HG02870 (cell line): ENCODE measurements around the gene ABHD5.

Experiments used
- ATAC-seq: cut with Tn5 transposase; IDR thresholded peaks from one replicate; pipeline ENCODE4 v1.9.1; 2021; ENCODE audit warnings: mild to moderate bottlenecking, moderate library complexity; ENCODE audit not compliant: unreplicated experiment

Gene ABHD5

DNA sequence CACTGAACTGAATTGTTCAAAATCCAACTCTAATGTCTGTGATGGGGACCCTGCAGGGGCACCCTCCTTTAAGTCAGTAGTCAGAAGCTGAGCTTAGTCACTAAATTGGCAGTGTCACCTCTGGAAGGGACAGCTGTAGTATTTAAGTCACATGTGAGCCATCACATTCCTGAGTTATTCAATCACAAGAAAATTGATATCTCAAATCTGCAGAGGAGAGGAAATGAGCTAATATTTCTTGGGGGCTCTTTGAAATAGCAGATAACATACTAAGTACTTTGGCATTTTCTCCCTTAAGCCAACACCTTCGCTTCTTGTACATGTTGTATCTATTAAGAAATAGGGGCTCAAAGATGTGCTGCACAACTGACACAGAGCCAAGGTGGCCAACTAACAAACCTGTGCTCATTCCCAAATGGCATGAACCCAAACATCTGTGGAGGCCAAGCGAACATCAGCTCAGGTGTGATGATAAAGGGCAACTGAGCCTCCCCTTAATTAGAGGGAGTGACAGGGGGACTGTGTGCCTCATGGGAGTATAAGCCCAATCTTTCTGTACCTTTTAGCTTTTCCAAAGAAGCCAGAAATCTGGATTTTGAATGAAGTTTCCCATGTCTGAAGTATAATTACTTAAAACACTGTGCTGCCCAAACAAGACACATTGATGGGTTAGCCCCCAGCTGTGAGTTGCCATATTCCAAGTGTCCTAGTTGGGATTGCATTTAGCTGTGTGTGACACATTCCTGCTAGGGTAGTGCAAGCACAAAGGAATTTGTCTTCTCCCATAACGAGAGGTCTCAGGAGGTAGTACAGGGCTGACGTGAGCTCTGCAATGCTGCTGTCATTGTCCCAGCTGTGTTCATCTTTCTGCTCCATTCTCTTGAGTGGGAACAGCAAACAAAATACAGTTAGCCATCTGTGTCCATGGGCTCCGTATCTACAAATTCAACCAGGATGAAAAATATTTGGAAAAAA lies 63.3 kb downstream of the ABHD5 start:
- ATAC-seq = no peak

DNA sequence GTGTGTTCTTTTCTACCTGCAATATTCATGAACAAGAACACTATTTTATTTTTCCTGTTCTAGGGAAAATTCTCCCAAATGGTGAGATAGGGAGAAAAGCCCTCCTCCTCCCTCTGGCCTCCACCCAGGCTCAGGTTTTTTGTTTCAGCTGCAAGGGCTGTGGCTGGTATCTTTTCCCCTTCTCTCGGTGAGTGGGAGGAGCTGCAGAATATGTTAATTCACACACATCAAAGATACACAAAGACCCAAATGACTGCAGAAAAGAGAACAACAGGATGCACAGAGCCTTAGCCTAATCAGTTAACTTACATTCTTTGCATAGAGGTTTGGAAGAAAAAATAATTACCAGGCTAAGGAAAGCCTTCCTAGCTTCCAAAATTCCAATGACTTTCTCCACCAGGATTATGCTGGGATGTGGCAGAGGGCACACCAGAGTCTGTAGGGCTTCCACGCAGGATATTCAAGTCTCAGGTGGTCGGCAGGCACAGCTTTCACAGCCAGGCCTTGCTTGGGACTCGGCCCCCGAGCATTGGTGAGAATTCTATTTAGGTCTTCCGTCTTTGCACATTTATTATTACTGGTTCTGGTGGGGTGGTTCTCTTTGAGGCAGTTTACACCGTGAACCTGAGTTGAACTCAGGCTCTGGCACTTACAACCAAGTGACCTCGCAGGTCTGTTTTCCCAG lies 64.9 kb downstream of the ABHD5 start:
- no peak for ATAC-seq

DNA sequence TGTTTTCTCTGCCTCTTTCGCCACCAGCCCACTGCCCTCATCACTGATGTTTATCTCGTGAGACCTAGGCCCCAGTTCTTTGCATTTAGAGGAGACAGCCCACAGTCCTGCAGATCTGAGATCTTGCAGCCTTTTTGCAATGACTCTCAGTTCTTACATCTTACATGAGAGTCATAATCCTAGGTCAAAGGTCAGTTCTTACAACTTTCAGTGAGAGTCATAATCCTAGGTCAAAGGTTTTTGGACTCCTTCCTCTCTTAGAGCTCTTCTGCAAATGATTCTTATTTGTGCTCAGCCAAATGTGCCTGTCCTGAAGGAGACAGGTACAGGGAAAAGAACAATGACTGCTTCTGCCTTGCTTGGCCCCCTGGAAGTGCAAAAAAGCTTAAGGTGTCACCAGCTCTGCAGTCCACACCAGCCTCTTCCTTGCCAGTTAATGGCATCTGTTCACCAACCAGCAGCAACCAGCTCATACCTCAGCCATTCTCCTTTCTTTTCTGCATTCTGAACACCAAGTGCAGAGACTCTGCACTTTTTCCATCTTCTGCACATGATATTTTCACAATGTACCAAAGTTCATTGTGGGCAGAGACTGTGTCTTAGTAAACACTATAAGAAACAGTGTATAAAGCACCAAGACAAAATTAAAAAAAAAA lies 67.1 kb downstream of the ABHD5 start:
- ATAC-seq = no peak

DNA sequence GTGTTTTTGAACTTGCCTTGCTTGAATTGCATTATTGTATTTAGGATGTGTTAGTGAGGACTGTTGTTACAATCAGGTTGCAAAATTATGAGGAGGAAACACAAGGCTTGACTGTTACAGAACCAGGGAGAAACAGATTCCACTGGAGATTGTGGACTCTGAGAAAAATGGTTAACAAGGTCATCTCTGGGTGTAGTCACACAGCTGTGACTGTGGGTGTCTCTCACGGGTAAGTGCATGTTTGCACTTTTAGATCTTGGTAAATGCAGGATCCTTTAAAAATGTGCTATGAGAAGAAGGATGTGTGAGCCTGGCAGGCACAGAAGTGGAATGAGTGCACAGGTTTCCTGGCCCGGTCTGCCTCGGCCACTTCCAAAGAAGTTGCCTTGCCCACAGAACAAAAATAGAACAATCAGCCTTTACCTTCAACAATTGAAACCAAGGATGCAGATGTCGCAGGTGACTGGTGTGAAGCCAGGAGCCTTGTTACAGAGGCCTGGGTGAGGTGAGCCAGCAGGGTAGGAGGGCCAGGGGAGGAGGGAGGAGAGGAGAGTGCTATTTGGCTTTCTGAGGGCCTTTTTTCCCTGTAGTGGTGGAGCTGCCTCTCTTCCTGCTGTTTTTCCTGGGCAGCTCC lies 68.0 kb downstream of the ABHD5 start:
- no peak for ATAC-seq

DNA sequence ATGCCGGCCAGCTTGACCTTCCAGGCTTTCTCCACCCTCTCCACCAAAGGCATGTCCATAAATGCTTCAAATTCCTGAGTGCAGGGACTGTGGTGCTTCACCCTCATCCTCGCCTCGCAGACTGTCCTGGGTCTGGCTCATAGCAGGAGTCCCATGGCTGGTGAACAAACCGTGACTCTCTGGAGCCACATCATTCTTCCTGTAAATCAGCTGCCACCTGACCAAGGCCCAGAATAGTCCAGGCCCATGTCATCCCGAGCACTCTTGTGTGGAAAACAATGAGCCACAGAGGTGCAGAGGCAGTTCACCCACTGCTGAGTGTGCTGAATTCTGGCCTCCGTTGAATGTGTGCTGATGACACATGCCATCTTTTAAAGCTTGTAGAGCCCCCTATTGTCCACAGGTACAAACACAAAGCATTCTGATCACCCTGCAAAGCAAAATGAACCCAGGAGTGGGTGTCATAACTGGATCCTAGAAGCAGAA lies 68.6 kb downstream of the ABHD5 start:
- ATAC-seq = no peak

DNA sequence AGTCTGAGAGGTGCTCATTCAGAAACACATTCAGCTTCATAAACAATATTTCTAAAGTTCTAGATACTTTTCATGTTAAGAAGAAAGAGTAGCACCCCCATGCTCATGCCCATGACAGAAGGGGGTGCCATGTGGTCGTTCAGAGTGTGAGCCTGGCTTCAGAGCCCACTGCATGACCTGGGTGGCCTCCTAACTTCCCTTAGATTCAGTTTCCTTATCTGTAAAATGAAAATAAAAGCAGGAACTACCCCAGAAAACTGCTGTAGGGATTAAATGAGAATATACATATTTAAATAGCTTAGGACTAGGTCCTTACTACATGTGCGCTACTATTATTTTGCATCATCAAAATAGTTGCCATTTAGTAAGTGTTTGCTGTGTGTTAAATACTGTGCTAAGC lies 69.2 kb downstream of the ABHD5 start:
- ATAC-seq = no peak

DNA sequence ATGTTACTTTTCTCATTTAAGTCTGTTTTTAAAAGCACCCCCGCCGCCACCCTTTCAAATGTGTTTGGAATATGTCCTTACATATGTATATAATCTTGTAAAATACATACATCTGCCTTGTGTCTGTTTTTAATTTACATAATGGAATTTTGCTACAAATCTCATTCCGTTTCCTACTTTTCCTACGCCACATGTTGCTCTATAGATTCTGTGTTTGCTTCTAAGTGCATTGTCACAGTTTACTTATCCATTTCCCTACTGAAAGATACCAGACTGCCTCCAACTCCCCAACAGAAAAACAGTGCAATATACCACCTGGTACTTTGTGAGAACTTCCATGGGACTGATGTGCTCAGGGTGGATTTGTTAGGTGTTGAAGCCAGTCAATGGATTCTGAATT lies 70.2 kb downstream of the ABHD5 start:
- ATAC-seq = no peak

DNA sequence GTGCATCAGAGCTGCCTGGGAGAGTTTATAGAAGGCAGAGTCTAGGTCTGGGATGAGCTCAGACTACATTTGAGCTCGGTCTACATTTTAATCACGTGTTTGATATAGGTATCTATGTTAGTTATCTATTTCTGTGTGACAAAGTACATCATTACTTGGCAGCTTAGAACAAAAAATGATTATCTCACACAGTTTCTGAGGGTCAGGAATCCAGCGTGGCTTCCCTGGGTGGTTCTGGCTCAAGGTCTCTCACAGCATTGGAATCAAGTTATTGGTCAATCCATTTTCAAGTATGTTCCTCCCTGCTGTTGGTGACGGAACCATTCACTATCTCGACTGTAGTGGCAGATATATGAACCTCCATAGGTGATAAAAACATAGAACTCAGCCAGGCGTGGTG lies 71.7 kb downstream of the ABHD5 start:
- ATAC-seq = no peak

DNA sequence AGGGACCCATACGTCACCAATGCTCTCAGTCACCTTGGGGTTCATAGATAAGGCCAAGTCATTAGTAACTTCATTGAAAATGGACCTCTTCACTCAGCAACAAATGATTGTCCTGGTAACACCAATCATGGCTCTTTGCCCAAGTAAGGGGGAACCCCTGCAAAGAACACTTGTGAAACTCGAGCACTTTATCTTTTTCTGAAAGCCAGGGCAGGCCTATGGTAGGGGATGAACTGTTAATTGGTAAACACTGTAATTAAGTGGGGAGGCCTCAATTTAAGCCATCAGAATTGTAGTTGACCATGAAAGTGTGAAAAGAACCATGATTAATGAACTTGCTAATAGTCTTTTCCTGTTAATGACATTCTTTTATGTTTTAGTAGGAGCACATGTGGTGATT lies 73.3 kb downstream of the ABHD5 start:
- no peak for ATAC-seq

DNA sequence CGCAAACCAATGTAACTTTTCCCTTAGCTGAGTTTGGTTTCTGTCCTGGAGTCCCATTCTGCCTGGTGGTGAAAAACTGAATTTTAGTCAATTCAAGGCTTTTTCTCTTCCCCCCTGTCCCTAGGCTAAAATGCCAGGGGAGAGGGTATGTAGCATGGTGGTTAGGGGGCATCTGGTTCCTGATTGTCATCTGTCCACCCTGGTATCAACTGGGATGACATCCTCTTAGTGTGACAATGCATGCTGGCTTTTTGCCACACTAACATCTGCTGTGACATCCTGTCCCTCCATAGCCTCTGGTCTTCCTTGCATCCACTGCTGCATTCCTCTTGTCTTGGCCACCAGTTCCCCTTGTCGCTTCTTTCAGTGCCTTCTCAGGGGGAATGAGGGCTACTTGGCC lies 73.7 kb downstream of the ABHD5 start:
- ATAC-seq = no peak

DNA sequence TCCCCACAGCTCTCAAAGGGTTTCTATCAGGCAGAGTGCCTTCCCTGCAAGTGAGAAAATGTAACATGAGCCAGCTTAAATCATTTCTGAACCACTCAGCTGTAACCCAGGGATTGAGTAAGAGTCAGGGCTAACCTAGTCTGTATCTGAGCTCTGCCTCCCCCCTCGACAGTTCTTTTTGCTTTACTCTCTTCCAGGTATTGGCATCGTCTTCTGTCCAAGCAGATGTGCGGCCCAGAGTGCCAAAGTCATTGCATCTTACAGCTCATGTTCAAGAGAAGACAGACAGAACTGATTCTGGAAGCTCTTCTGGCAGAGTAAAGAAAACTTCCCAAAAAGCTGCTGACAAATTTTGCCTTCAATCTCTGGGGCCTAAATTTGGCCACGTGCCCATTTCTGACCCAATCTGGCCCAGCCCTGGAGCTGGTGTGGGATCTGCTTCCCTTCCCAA lies 74.8 kb downstream of the ABHD5 start:
- no peak for ATAC-seq

DNA sequence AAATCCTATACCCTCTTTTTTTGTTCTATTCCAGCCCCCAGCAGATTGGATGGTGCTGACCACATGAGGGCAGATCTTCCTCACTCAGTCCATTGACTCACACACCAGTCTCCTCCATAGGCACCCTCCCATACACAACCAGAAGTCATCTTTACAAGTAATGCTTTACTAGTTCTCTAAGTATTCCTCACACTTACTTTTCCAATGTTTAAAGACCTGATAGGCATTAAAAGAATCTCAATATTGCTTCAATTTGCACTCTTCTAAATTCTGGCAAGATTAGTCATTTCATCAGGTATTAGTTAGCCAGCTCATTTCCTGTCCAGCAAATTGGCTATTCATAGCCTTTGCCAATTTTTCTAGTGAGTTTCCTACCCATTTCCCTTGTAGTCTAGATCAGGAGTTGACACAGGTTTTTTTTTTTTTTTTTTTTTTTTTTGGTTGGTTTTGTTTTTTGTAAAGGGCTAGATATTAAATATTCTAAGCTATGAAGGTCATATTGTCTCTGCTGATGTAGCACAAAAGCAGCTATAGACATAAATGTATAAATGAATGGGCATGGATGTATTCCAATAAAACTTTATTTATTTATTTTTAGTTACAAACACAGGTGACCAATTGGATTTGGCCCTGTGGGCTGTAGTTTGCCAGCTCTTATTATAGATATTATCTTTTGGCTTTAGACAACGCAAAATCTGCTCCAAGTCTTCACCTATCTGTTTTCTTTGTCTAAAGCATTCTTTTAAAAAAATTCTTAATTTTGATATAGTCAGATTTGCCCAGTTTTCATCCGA lies 76.1 kb downstream of the ABHD5 start:
- no peak for ATAC-seq

DNA sequence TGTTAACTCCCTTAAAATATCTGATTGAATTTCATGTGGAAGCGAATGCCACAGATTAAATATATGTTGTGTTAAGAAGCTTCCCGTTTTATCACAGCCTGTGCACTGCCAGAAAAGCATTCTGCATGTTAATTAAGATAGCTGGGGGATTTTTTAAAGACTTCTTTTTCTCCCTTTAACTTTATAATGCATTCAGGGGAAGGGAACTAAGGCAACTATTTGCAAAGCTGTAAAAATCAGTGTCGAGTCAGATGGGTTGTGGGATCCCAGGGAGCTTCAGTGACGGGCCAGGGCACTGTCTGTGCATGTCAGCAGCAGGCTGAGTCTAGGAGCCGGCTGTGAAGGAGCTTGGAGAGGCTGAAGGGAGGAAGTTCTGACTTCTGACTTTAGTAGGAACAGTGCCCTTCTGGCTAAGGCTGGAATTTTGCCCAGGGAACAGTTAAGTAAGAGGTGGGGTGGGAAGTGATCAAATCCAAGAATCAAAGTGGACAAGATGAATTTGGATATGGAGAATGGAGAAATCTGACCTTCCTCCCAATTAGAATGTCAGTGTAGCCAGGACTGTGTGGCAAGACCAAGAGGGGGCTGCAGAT lies 77.7 kb downstream of the ABHD5 start:
- no peak for ATAC-seq

DNA sequence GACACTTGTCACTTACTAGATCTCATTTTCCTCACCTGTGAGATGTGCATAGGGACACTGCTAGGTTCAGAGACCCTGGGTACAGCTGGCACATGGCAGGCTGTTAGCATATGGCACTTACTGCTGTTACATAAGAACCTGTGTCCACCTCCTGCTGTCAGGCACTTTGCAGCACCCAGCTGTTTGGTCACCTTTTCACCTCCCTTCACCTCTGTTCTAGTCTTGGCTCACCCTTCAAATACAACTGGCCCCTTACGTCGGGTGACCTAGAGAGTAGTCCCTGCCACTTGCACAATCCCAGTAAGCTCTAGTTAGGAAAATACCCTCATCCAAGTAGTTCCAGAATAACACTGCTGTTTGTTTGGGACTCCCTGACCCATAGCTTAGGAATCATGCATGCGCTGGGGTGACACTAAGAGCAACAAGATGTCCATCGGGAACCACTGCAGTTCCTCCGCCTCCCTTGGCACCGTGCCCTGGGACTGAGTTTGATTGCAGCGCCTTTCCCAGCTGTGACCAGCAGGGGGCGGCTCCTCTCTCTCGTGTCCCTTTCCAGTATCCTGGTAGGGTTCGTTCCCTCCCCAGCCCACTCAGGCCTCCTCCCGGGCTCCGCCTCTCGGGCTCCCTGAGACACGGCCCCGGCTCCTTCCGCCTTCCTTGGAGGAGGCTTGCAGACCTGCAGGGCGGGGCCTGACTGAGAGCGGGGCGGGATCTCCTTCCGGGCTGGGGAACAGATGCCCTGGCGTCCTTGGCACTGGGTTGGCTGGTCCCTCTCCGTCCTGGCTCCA lies 78.6 kb downstream of the ABHD5 start:
- ATAC-seq = no peak

DNA sequence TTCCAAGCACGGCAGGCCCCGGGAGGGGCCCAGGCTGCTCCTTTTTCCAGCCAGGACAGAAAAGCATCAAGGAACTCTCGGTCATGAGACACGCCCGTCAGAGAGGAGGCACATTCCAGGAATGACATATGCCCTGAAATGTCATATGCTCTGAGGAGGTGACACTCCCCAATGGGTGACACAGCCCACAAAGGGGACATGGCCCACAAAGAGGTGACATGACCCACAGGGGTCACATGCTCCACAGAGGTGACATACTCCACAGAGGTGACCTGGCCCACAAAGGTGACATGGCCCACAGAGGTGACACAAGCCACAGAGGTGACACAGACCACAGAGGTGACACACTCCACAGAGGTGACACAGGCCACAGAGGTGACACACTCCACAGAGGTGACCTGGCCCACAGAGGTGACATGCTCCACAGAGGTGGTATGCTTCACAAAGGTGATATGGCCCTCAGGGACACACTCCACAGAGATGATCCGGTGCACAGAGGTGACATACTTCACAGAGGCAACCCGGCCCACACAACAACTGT lies 79.2 kb downstream of the ABHD5 start:
- no peak for ATAC-seq

DNA sequence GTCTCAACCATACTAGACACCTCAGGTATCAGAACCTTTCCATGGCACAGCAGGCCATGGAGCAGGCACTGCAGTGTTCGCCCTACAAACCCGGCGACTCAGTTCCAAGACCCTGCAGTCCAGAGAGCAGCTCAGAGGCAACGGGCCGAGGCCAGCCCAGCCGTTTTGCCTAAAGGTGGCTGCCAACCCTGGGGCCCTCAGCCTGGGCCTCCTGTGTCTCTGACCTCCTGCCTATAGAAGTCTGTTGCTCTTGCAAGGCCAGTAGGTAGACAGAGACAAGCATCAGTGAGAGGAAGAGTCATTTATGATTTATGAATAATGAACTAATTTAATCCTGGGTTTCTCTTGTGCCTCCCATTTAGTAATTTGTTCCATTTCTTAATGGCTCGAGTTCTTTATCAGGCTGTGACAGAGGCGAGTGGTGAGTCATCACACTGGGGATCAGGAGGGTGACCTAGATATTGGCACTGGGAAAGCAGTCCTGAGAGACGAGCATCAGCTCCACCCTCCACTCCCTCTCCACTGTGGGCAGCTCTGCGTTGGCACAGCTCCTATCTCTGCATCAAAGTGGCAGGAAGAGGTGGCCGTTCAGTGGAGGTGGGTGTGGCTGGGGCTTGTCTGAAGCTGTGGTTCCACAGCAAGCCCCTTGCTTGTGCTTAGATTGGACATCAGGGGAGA lies 79.8 kb downstream of the ABHD5 start:
- no peak for ATAC-seq

DNA sequence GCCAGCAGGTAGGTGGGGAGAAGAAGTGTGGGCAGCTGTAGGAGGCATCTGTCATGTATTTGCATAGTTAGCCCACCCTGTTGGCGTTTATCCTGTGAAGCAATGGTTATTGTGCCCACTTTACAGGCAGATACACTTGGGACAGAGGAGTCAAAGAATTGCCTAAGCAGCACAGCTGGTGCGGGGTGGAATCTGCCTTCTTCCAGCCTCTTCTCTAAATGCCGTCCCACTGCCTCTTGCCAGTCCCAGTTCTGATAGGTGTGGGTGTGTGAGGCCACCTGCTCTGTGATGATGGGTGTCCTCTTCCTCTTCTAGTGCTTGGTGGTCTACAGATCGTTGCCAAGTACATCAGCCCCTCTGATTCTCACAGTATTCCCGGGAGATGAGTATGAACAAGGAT lies 80.9 kb downstream of the ABHD5 start:
- ATAC-seq = no peak
